ENCODE results near the gene RPA3. TPM values are rescaled to one million over a fixed set of nuclear protein-coding genes. Genes with fewer than 3 reads are reported as not detected.

The RPA3 gene
- total RNA-seq, 1 experiment from 2014 or later, result 87.5 TPM

DNA sequence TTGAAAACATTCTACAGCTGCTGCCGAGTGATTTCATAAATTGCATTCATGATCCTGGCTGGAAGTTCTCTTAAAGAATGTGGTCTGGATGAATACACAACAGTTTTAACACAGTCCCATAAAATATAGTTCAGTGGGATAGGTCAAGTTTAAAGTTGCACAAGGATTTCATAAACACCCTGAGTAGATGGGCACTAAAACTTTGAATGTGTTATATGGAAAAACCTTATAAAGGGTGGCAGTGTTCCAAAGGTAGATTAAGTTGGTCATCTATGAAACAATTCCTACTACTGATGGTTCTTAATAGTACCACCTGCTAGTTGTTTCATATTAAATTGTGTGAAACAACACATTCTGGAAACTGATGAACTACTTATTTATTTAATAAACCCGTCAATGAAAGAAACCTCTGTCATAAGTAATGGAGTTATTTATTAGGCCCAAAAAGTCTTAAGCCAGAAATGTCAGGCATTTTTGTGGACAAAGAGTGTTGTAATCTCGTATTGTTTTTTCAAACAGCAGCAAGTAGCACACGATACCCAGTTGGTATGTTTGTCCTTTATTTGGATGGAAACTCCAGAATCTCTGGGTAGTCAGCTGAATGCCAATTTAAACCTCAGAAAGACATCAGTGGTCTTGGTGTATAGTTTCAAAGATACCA lies 14.3 kb upstream of the RPA3 start:
- H3K9me3 ChIP-seq (ENCODE audit: control insufficient read depth in 1 of 2, insufficient read depth in 1 of 2, low read depth in 1 of 2, low read length in 2 of 2), result no peaks in the 10 kb centered on the region
- no TSS peak for BruUV-seq (replicated peaks)
- H3K9me2 ChIP-seq (ENCODE audit: insufficient read depth), result no peaks in the 10 kb centered on the region
- H3K27me3 ChIP-seq (ENCODE audit: insufficient read depth, low read length), result no peaks in the 10 kb centered on the region
- no peak overlapping the region for H3K9ac ChIP-seq (ENCODE audit: low read length)
- no peak overlapping the region for H3K4me2 ChIP-seq (ENCODE audit: low read length)
- no peaks in the 10 kb centered on the region for H3K79me2 ChIP-seq (ENCODE audit: insufficient read depth, low read length)
- ChIA-PET RAD21 (ENCODE audit: low non-redundant PET in 1 of 2, low total read pairs in 2 of 2, uncharacterized antibody in 2 of 2, unreplicated experiment in 2 of 2) (no interaction called here), CTCF (no interaction called here), POLR2A (no interaction called here)
- TF ChIP-seq JUND (IDR thresholded peaks at IDR 0.05), result no peak
- TF ChIP-seq EZH2phosphoT487 (IDR thresholded peaks at IDR 0.05; ENCODE audit: borderline replicate concordance), result no peak
- no peak for TF ChIP-seq ELF1 (IDR thresholded peaks at IDR 0.05; ENCODE audit: borderline replicate concordance, low read depth)
- TF ChIP-seq TCF7L2 (IDR thresholded peaks at IDR 0.05; ENCODE audit: borderline replicate concordance, extremely low read depth, insufficient read depth, insufficient read length), result no peak
- TF ChIP-seq, protein P1, sequence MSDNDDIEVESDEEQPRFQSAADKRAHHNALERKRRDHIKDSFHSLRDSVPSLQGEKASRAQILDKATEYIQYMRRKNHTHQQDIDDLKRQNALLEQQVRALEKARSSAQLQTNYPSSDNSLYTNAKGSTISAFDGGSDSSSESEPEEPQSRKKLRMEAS (IDR thresholded peaks at IDR 0.05), result no peak
- H4K20me1 ChIP-seq (ENCODE audit: insufficient read depth), result no peaks in the 10 kb centered on the region
- H3K4me3 ChIP-seq (replicated peaks in 1 of 2; ENCODE audit: low read depth in 1 of 2, low read length in 2 of 2), result no peak overlapping the region
- no peak overlapping the region for H3K27ac ChIP-seq (ENCODE audit: low read depth, low read length)
- intact Hi-C loops (cut with micrococcal nuclease), result no loop called here
- ATAC-seq (no peak), DNase-seq (ENCODE audit: low read depth, low spot score) (no peak)
- no peak overlapping the region for H2AFZ ChIP-seq (ENCODE audit: low read depth, low read length, poor library complexity, severe bottlenecking)
- 0 out of 4 replicates have a peak, but pooled peaks cover 0 to 4% of the 10 kb centered on the region in 2 experiments for H3K4me1 ChIP-seq (ENCODE audit: control insufficient read depth in 1 of 2, insufficient read depth in 2 of 2, low read length in 2 of 2)
- no peaks in the 10 kb centered on the region for H3K36me3 ChIP-seq (ENCODE audit: control insufficient read depth in 1 of 2, insufficient read depth in 2 of 2, low read length in 2 of 2)

DNA sequence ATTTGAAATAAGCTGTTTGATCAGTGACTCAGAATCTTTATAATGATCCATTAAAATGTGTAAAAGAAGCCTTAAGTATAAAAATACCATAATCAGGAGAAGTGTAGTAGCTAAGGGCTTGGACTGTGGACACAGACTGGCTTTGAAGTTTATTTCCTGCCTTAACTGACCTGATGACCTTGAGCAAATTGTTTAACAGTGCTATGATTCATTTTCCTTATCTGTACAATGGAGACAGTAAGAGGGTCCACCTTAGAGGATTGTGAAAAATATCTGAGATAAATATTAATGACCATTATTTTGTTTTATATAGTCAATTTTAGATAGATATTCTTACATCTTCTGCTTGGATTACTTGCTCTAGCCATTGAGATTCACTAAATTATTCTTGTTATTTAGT lies 13.3 kb upstream of the RPA3 start:
- Histone ChIP-seq H3K4me2 (ENCODE audit: low read length) (no peak overlapping the region), H3K9me2 (ENCODE audit: insufficient read depth) (no peaks in the 10 kb centered on the region), H3K27ac (ENCODE audit: low read depth, low read length) (no peak overlapping the region), H3K9me3 (ENCODE audit: control insufficient read depth in 1 of 2, insufficient read depth in 1 of 2, low read depth in 1 of 2, low read length in 2 of 2) (no peaks in the 10 kb centered on the region), H3K36me3 (ENCODE audit: control insufficient read depth in 1 of 2, insufficient read depth in 2 of 2, low read length in 2 of 2) (no peaks in the 10 kb centered on the region), H4K20me1 (ENCODE audit: insufficient read depth) (no peaks in the 10 kb centered on the region), H3K4me1 (ENCODE audit: control insufficient read depth in 1 of 2, insufficient read depth in 2 of 2, low read length in 2 of 2) (0 out of 4 replicates have a peak, but pooled peaks cover 0 to 4% of the 10 kb centered on the region in 2 experiments), H2AFZ (ENCODE audit: low read depth, low read length, poor library complexity, severe bottlenecking) (no peak overlapping the region), H3K4me3 (replicated peaks in 1 of 2; ENCODE audit: low read depth in 1 of 2, low read length in 2 of 2) (no peak overlapping the region), H3K9ac (ENCODE audit: low read length) (no peak overlapping the region), H3K27me3 (ENCODE audit: insufficient read depth, low read length) (no peaks in the 10 kb centered on the region), H3K79me2 (ENCODE audit: insufficient read depth, low read length) (no peaks in the 10 kb centered on the region)
- RAD21 ChIA-PET (ENCODE audit: low non-redundant PET in 1 of 2, low total read pairs in 2 of 2, uncharacterized antibody in 2 of 2, unreplicated experiment in 2 of 2), result no interaction called here
- intact Hi-C loops (cut with micrococcal nuclease), result no loop called here
- TF ChIP-seq SIN3A (IDR thresholded peaks at IDR 0.05; ENCODE audit: low read depth) (no peak), FOSL1 (IDR thresholded peaks at IDR 0.05; ENCODE audit: low read depth) (no peak)
- POLR2A ChIA-PET, result no interaction called here
- CTCF ChIA-PET, result interaction anchor here (0.9 kb wide), 1 partner anchor 15 kb away, joined by 3 read pairs; no protein-coding TSS in a partner anchor
- no peak for ATAC-seq
- no TSS peak for BruUV-seq (replicated peaks)
- no peak for DNase-seq (ENCODE audit: low read depth, low spot score)

Measured in HCT116 (cell line).